Activated T-cell treated with anti-CD3 and anti-CD28 coated beads for 1 hour (primary cell): ENCODE data around the gene NPR1.
"Not testable (repeated sequence)": the region's sequence is repeated elsewhere in the genome, so short reads cannot be mapped to it uniquely, and the experiment has no call there.

Experiments
- DNase-seq: peaks from one replicate; pipeline ENCODE4 v3.0.0-alpha.2; 2020; ENCODE audit warnings: low read depth

Gene NPR1

DNA sequence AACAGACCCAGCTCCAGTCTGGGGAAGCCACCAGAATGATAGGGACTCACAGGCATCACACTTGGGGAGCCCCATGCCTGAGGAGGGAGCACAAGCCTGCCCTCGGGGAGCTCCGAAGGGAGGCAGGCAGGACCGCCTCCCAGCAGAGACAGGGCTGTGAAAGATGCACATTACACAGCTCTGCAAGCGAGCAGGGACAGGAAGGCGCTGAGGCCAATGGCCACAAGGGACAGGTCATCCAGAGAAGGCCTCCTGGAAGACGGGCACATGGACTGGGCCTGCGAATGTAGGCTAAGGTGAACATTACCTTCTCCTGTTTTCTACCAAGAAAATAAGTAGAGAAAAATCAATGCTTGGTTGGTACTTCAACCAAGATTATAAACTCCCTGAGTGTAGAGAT is 4.2 kb downstream of the NPR1 start:
- no peak for DNase-seq

DNA sequence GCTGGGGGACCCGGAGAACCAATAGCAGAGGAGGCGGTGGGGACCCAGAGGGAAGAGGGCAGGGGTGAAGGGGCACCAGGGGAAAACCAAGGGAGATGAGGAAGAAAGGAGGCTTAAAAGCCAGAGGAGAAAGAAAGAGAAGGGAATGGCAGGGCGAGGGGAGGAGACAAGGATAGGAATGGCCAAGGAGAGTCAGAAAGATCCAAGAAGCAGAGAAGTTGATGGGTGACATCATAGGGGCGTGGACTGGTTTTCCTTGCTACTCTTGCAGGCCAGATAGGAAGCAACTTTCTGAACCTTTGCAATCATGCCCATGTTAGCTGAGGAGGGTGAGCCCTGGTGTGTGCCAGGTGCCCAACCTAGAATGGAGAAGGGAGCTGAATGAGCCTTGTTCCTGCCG is 5.4 kb downstream of the NPR1 start:
- DNase-seq: no peak

- no peak for DNase-seq
Measured at GRCh38 chr1:153684892-153685291, 6.4 kb downstream of the NPR1 start.

DNA sequence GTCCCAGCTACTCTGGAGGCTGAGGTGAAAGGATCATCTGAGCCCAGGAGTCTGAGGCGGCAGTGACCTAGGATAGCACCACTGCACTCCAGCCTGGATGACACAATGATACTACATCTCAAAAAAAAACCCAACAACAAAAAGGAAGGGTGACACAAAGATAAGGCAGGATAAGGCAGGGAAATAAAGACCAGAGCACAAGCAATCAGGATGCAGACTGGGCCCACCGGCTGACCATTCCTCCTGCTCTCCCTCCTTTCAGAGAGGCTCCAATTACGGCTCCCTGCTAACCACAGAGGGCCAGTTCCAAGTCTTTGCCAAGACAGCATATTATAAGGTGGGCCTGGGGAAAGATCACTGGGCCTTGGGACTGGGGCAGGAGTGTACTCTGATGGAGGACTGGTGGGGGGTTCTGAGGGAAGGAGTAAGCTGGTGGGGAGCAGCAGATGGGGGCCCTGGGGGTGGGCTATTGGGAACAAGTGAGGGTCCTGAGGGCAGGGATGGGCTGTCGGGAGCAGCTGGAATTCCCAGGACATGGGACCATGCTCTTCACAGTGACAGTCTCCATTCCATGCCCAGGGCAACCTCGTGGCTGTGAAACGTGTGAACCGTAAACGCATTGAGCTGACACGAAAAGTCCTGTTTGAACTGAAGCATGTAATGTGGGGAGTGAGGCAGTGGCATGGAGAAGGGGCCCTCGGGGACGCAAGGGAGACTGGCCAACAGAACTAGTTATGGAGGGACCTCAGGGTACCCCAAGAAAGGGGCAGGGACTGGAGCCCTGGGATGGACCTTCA is 7.3 kb downstream of the NPR1 start:
- no peak for DNase-seq

DNA sequence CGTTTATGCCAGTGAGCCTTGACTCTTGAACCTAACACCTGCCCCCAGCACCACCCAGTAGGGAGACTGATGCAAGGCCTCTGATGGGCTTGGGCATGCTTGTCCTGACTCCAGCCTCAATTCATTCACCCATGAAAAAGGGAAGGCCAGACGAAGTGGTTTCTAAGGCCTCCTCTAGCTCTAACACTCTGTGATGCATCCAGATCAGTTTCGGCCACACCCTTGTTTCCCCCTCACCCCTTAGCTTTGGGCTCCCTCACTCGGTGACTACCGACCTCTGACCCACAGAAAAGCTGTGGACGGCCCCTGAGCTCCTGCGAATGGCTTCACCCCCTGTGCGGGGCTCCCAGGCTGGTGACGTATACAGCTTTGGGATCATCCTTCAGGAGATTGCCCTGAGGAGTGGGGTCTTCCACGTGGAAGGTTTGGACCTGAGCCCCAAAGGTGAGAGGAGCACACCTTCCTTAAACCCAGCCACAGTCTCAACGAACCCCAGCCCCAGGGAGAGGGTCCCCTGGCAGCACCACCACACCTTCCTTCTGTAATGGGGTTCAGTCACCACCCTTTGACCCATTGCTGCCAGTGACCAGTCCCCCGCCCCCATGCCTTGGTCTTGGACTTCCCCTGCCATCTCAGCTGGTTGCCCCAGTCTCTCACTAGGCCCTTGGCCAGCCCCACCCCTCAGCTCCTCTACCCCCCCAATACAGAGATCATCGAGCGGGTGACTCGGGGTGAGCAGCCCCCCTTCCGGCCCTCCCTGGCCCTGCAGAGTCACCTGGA is 9.0 kb downstream of the NPR1 start:
- DNase-seq: no peak

DNA sequence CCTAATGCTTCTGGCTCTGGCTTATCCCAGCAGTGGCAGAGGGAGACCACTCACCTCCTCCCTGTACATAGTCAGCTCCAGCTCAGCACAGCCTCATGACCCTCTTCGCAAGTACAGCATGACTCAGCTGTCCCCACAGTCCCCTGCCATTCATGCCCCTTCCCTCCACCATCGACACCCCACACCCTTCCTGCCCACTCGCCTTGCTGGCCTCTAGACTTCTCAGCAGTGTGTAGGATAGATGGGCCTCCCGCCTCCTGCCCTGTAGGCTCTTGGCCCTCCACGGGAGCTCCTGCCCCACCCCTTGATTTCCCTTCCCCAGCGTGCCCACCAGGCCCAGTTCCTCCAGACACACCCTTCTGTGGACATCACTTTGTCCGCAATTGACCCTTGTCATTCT is 9.8 kb downstream of the NPR1 start:
- DNase-seq: no peak

GRCh38 chr1:153688736-153689328 is 10.3 kb downstream of the NPR1 start:
- DNase-seq: no peak

GRCh38 chr1:153693466-153693865 is 15.0 kb downstream of the NPR1 start:
- DNase-seq: no peak

DNA sequence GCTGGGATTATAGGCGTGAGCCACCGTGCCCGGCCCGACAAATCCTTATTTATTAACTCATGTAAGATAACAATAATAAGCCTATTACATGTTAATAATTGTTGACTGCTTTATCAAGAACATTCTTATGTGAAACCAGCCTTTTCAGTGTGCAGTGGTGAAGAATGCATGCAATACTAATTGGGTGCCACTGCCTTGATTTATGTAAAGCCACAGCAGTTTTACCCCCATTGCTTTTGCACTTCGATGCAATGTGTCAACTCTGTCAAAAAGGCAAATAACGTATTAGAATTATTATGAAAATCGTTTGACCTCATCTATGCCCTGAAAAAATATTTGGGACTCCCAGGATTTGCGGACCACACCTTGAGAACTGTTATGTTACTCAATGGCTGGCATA is 18.3 kb downstream of the NPR1 start:
- DNase-seq: no peak

GRCh38 chr1:153697191-153698019 is 18.9 kb downstream of the NPR1 start:
- no peak for DNase-seq

DNA sequence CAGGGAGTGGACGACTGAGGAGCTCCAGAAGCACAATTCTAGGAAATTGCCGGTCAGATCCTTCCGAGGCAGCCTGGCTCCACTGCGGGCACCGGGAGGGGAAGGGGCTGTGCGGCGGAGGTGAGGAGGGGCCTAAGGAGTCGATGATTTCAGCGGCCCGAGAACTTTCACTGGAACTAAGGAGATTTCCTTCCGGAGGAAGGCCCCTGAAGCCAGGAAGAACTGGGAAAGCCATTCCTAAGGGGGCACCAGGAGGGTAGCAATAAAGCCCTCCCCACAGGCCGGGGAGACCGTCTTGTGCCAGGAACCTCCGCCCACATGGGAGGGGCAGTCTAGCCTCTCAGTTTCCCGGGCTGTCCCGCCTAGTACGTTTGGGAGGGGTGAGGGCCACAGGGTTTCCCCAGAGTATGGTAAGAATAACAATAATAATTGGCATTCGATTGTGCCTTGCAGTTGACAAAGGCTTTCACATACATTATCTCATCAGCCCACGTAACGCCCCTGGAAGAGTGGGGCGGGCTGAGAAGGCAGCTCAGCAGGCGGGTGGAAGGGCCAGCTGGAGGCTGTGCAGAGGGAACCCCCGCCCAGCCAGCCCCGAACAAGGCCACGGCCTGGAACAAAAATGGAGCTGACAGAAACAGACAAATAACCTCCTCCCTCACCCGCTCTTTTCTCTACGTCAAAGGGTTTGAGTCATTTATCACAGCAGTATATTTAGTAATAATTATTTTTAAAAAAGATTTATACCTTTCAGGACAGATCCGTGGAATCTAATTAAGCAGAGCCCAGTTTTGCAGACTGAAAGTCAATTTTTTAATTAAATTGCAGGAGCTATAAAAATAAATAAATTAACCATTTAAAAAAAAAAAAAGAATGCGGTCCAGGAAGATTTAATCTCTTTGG is 19.8 kb downstream of the NPR1 start:
- DNase-seq: no peak

DNA sequence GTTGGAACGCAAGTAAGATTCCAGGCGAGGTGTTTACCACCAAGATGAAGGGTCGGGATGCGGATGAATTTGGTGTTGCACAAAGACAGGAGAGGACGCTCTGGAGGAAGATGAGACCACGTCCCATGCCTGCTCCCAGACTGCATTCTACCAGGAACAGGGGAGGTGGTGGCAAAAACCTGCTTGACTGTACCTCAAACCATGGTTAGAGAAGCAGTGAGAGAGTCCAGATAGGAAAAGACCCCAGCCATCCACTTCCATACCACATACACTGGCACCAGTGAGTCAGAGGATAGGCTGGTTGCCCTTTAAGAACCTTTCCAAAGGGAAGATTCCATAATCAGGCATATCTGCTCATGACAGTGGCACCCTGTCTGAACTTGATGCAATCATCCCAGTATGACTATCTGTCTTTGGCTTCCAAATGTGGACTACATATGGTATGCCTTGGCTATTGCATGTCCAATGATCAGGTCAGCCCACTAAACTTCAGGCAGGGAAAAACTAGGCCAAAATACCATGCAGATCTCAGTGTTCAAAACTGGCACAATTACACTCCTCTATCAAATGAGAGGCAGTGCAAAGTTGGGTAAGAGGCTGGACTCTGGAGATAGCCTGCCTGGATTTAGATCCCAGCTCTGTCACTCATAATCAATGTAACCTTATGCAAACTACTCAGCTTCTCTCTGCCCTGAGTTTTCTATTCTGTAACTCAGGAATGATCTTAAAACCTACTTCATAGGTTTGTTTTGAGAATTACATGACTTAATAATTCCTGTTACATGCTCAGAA is 20.6 kb downstream of the NPR1 start:
- no peak for DNase-seq

- no peak for DNase-seq
Measured at GRCh38 chr1:153699768-153700167, 21.3 kb downstream of the NPR1 start.

DNA sequence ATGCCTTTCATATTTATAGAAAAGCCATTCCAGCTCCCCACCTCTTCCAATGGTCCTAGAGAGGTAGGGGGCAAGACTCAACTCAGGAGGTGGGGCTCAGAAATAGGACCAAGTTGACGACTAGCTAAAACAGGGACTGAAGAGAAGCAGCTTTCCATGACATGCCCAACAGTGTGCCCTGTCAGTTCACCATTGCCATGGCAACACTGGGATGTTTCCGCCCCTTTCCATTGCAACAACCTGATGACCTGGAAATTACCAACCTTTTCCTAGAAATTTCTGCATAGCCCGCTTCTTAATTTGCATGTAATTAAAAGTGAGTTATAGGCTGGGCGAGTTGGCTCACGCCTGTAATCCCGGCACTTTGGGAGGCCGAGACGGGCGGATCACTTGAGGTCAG is 27.0 kb downstream of the NPR1 start:
- DNase-seq: no peak

GRCh38 chr1:153711026-153711425 is 32.5 kb downstream of the NPR1 start:
- DNase-seq: no peak

DNA sequence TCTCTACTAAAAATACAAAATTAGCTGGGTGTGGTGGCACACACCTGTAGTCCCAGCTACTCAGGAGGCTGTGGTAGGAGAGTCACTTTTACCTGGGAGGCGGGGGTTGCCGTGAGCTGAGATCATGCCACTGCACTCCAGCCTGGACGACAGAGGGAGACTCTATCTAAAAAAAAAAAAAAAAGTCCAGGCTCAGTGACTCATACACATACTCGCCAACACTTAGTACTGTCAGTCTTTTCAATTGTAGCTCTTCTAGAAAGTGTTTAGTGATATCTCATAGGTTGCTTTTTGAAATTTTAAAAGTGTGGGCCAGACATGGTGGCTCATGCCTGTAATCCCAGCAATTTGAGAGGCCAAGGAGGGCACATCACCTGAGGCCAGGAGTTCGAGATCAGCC is 37.7 kb downstream of the NPR1 start:
- not testable (repeated sequence) for DNase-seq

DNA sequence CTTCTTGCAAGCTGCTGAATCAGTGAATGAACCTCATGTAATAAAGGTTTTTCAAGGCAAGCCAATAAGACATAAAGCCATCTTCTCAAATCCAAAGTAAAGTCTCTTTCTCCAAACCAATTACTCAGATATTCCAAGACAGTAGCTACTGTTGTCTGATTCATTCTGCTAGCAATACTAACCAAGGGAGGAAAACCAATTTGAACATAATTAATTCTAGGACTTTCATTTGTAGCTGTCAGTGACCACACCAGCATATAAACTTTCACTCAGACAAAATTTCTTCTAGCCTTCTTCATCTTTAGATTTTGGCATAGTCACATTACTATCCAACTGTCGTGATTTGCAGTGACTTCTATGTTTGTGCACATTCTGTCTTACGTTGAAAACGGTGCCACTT is 38.8 kb downstream of the NPR1 start:
- DNase-seq: no peak

GRCh38 chr1:153723687-153724086 is 45.2 kb downstream of the NPR1 start:
- no peak for DNase-seq

- not testable (repeated sequence) for DNase-seq
Measured at GRCh38 chr1:153724634-153725033, 46.1 kb downstream of the NPR1 start.
